SK-N-SH treated with all-trans-retinoic acid at 6 μM for 48 hours (cell line): ENCODE data around the gene LMF1.
"Not testable (repeated sequence)": the region's sequence is repeated elsewhere in the genome, so short reads cannot be mapped to it uniquely, and the experiment has no call there.

Experiments used
- ATAC-seq: fragments of 200-7000 bp; cut with Tn5 transposase; 3 replicates; pipeline ENCODE4 v1.9.1; 2020; ENCODE audit warnings: mild to moderate bottlenecking, moderate library complexity
- ARNTL ChIP-seq: fragments of 450-650 bp; formaldehyde crosslinking; IDR thresholded peaks from 2 replicates; pipeline ENCODE4 v1.5.0; 2020; ENCODE audit warnings: low read depth, mild to moderate bottlenecking, moderate library complexity, borderline replicate concordance
- BACH2 ChIP-seq: fragments of 250-450 bp; sonication (Bioruptor Pico); IDR thresholded peaks from 2 replicates; pipeline ENCODE4 v1.9.0; 2021; ENCODE audit warnings: mild to moderate bottlenecking, borderline replicate concordance
- CSDC2 ChIP-seq: fragments of 250-450 bp; sonication (Bioruptor Pico); IDR thresholded peaks from 2 replicates; pipeline ENCODE4 v1.5.0; 2020; ENCODE audit warnings: mild to moderate bottlenecking, moderate library complexity
- CSRNP3 ChIP-seq: fragments of 250-450 bp; sonication (Bioruptor Pico); IDR thresholded peaks from 2 replicates; pipeline ENCODE4 v1.5.1; 2021; ENCODE audit warnings: mild to moderate bottlenecking, moderate library complexity
- ESRRG ChIP-seq: fragments of 250-450 bp; sonication (Bioruptor Pico); IDR thresholded peaks from 2 replicates; pipeline ENCODE4 v1.6.1; 2021; ENCODE audit warnings: mild to moderate bottlenecking
- GLIS3 ChIP-seq: fragments of 250-450 bp; sonication (Bioruptor Pico); IDR thresholded peaks from 2 replicates; pipeline ENCODE4 v1.5.0; 2020; ENCODE audit warnings: mild to moderate bottlenecking, moderate library complexity
- ISL1 ChIP-seq: fragments of 250-450 bp; sonication (Bioruptor Pico); IDR thresholded peaks from 2 replicates; pipeline ENCODE4 v2.1.2; 2022; ENCODE audit warnings: mild to moderate bottlenecking, moderate library complexity
- OSR1 ChIP-seq: fragments of 250-450 bp; sonication (Bioruptor Pico); IDR thresholded peaks from 2 replicates; pipeline ENCODE4 v1.8.0; 2022; ENCODE audit warnings: moderate library complexity, mild to moderate bottlenecking, inconsistent platforms
- RARB ChIP-seq: fragments of 250-450 bp; sonication (Bioruptor Pico); IDR thresholded peaks from 2 replicates; pipeline ENCODE4 v1.8.0; 2021; ENCODE audit warnings: mild to moderate bottlenecking, moderate library complexity
- SNAI2 ChIP-seq: fragments of 250-450 bp; sonication (Bioruptor Pico); IDR thresholded peaks from 2 replicates; pipeline ENCODE4 v1.5.0; 2020; ENCODE audit warnings: mild to moderate bottlenecking, moderate library complexity
- TCF4 ChIP-seq: fragments of 250-450 bp; sonication (Bioruptor Pico); IDR thresholded peaks from 2 replicates; pipeline ENCODE4 v1.8.0; 2021; ENCODE audit warnings: mild to moderate bottlenecking, moderate library complexity, borderline replicate concordance
- TOX ChIP-seq: fragments of 250-450 bp; sonication (Bioruptor Pico); IDR thresholded peaks from 2 replicates; pipeline ENCODE4 v1.8.0; 2021; ENCODE audit warnings: mild to moderate bottlenecking, moderate library complexity, borderline replicate concordance
- ZC3H10 ChIP-seq: fragments of 250-450 bp; sonication (Bioruptor Pico); IDR thresholded peaks from 2 replicates; pipeline ENCODE4 v1.5.1; 2021; ENCODE audit warnings: mild to moderate bottlenecking, moderate library complexity
- ZFP3 ChIP-seq: fragments of 250-450 bp; sonication (Bioruptor Pico); IDR thresholded peaks from 2 replicates; pipeline ENCODE4 v1.5.0; 2020; ENCODE audit warnings: mild to moderate bottlenecking, moderate library complexity
- ZNF565 ChIP-seq: fragments of 450-650 bp; formaldehyde crosslinking; conservative IDR thresholded peaks from 2 replicates; pipeline ENCODE4 v1.5.0; 2020; ENCODE audit warnings: low read depth, mild to moderate bottlenecking, moderate library complexity
- ZNF70 ChIP-seq: fragments of 450-650 bp; formaldehyde crosslinking; IDR thresholded peaks from 2 replicates; pipeline ENCODE4 v1.5.0; 2020; ENCODE audit warnings: mild to moderate bottlenecking, moderate library complexity
- ZNF8 ChIP-seq: fragments of 450-650 bp; formaldehyde crosslinking; IDR thresholded peaks from 2 replicates; pipeline ENCODE4 v1.5.0; 2020; ENCODE audit warnings: mild to moderate bottlenecking, moderate library complexity
- TF ChIP-seq, protein P1 (sequence below): fragments of 250-450 bp; sonication (Bioruptor Pico); IDR thresholded peaks from 2 replicates; pipeline ENCODE4 v1.8.0; 2020; ENCODE audit warnings: mild to moderate bottlenecking, moderate library complexity, borderline replicate concordance
- TF ChIP-seq, protein P2 (sequence below): fragments of 250-450 bp; sonication (Bioruptor Pico); IDR thresholded peaks from 2 replicates; pipeline ENCODE4 v1.5.1; 2020; ENCODE audit warnings: low read depth, mild to moderate bottlenecking, moderate library complexity

LMF1 gene

DNA sequence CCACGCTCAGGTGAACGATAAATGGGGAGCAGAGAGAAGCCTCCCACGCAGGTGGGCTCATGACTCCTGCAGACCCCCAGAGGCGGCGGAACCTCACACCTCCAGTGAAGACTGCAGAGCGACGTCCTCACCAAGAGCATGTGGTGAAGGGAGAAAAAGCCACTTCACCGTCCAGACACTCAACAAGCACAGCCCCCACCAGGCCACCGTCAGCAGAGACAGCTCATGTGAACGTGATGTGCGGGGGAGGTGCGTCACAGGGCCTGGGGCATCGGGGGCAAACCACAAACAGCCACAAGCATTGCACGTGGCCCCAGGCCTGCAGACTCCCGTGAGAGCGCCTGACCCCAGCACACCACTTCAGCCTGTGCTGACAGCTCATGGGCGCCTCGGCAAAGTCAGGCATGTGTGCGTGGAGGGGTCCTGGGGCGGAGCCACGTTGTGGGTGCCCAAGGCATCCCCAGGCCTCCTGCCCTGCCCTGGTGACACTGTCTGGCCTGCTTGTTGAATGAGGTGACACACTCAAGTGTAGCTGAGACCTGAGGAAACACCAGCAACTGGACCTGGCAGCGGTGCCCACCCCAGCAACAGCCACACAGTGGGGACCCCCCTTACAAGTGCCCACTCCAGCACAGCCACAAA, 19.0 kb downstream of the LMF1 start:
- ATAC-seq: no peak
- TF ChIP-seq CSRNP3 (no peak), RARB (CRISPR knock-in tag) (no peak), ESRRG (CRISPR knock-in tag) (no peak), ZFP3 (CRISPR knock-in tag) (no peak), ZNF565 (CRISPR knock-in tag) (no peak), ARNTL (CRISPR knock-in tag) (no peak), ZNF70 (CRISPR knock-in tag) (no peak), ISL1 (CRISPR knock-in tag) (no peak), ZC3H10 (CRISPR knock-in tag) (no peak), TOX (no peak)
- TF ChIP-seq, protein P1, sequence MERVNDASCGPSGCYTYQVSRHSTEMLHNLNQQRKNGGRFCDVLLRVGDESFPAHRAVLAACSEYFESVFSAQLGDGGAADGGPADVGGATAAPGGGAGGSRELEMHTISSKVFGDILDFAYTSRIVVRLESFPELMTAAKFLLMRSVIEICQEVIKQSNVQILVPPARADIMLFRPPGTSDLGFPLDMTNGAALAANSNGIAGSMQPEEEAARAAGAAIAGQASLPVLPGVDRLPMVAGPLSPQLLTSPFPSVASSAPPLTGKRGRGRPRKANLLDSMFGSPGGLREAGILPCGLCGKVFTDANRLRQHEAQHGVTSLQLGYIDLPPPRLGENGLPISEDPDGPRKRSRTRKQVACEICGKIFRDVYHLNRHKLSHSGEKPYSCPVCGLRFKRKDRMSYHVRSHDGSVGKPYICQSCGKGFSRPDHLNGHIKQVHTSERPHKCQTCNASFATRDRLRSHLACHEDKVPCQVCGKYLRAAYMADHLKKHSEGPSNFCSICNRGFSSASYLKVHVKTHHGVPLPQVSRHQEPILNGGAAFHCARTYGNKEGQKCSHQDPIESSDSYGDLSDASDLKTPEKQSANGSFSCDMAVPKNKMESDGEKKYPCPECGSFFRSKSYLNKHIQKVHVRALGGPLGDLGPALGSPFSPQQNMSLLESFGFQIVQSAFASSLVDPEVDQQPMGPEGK (CRISPR knock-in tag): no peak

DNA sequence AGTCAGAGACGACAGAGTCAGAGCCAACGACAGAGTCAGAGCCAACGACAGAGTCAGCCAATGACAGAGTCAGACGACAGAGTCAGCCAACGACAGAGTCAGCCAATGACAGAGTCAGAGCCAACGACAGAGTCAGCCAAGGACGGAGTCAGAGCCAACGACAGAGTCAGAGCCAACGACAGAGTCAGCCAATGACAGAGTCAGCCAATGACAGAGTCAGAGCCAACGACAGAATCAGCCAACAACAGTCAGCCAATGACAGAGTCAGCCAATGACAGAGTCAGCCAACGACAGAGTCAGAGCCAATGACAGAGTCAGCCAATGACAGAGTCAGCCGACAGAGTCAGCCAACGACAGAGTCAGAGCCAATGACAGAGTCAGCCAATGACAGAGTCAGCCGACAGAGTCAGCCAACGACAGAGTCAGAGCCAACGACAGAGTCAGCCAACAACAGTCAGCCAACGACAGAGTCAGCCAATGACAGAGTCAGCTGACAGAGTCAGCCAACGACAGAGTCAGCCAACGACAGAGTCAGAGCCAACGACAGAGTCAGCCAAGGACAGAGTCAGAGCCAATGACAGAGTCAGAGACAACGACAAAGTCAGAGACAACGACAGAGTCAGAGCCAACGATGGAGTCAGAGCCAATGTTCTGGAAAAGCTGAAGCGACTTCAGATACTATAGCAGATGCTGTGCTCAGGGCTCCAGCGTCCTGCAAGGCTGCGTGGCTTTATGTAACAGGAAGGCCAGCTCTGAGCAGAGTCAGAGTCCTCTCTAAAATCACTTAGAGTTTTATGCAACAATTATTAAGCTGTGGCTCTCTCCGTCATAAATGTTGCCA, 19.8 kb downstream of the LMF1 start:
- ATAC-seq: not testable (repeated sequence)

DNA sequence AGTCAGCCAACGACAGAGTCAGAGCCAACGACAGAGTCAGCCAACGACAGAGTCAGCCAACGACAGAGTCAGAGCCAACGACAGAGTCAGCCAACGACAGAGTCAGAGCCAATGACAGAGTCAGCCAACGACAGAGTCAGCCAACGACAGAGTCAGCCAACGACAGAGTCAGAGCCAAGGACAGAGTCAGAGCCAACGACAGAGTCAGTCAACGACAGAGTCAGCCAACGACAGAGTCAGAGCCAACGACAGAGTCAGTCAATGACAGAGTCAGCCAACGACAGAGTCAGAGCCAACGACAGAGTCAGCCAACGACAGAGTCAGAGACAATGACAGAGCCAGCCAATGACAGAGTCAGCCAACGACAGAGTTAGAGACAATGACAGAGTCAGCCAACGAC, 22.0 kb downstream of the LMF1 start:
- not testable (repeated sequence) for ATAC-seq

DNA sequence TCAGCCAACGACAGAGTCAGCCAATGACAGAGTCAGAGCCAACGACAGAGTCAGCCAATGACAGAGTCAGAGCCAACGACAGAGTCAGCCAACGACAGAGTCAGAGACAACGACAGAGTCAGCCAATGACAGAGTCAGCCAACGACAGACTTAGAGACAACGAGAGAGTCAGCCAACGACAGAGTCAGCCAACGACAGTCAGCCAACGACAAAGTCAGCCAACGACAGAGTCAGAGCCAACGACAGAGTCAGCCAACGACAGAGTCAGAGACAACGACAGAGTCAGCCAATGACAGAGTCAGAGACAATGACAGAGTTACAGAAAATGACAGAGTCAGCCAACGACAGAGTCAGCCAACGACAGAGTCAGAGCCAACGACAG, 22.9 kb downstream of the LMF1 start:
- ATAC-seq: not testable (repeated sequence)

- no peak for TF ChIP-seq SNAI2 (CRISPR knock-in tag)
- TF ChIP-seq, protein P2, sequence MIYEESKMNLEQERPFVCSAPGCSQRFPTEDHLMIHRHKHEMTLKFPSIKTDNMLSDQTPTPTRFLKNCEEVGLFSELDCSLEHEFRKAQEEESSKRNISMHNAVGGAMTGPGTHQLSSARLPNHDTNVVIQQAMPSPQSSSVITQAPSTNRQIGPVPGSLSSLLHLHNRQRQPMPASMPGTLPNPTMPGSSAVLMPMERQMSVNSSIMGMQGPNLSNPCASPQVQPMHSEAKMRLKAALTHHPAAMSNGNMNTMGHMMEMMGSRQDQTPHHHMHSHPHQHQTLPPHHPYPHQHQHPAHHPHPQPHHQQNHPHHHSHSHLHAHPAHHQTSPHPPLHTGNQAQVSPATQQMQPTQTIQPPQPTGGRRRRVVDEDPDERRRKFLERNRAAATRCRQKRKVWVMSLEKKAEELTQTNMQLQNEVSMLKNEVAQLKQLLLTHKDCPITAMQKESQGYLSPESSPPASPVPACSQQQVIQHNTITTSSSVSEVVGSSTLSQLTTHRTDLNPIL: no peak
- no peak for TF ChIP-seq GLIS3 (CRISPR knock-in tag)
- no peak for TF ChIP-seq RARB (CRISPR knock-in tag)
- TF ChIP-seq ZNF565 (CRISPR knock-in tag): no peak
- no peak for TF ChIP-seq CSDC2 (CRISPR knock-in tag)
- no peak for TF ChIP-seq TCF4 (CRISPR knock-in tag)
- no peak for ATAC-seq
These were observed 23.4 kb downstream of the LMF1 start for GRCh38 chr16:947255-947921.

DNA sequence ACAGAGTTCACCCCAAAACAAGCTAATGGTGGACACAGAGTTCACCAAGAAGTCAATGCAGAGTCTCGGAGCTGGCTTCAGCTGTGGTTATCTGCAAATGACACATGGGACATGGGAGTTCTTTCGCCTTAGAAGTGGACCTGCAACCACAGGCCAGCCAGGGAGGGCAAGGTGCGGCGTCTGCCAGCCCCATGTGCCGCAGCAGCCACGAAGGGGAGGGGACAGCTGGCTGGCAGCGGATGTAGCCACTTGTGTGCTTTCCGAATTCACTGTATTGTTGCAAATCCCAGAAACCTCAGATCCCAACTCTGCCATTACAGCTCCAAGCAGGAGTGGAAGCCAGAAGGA, 24.8 kb downstream of the LMF1 start:
- ATAC-seq: no peak
- TF ChIP-seq OSR1 (CRISPR knock-in tag): no peak
- TF ChIP-seq TOX: no peak
- no peak for TF ChIP-seq BACH2 (CRISPR knock-in tag)
- no peak for TF ChIP-seq CSDC2 (CRISPR knock-in tag)
- no peak for TF ChIP-seq CSRNP3
- no peak for TF ChIP-seq ISL1 (CRISPR knock-in tag)
- no peak for TF ChIP-seq ARNTL (CRISPR knock-in tag)
- TF ChIP-seq SNAI2 (CRISPR knock-in tag): no peak
- TF ChIP-seq ZNF8: no peak
- no peak for TF ChIP-seq ZNF70 (CRISPR knock-in tag)
